Stomach (tissue), 9 donors: Measurements from ENCODE around the gene MYT1. TPM values are rescaled to one million over a fixed set of nuclear protein-coding genes. Genes with fewer than 3 reads are reported as not detected.

ENCODE experiments used
- DNase-seq, 2 donors: peaks; one replicate each; pipeline versions ENCODE4 v3.0.0 to v3.0.0-alpha.2; 2013 to 2019
- H3K27ac ChIP-seq, 5 donors: fragments of 200-600 bp in 4 of 5; sonication (generic) in 4 of 5; one replicate each; pipeline ENCODE4 v1.5.1; 2013 to 2019; ENCODE audit warnings: mild to moderate bottlenecking in 1 of 5, moderate library complexity in 1 of 5
- H3K27me3 ChIP-seq, 3 donors: fragments of 200-600 bp; sonication (generic); one replicate each; pipeline ENCODE4 v1.5.1; 2017 to 2019; ENCODE audit warnings: mixed run types in 1 of 3
- H3K36me3 ChIP-seq, 4 donors: fragments of 200-600 bp; sonication (generic); 1 replicate in 3 of 4; 2 replicates in 1 of 4; pipeline ENCODE4 v1.5.1; 2016 to 2019
- H3K4me1 ChIP-seq, 4 donors: fragments of 200-600 bp; sonication (generic); one replicate each; pipeline ENCODE4 v1.5.1; 2016 to 2019
- H3K4me3 ChIP-seq, 4 donors: fragments of 200-600 bp; sonication (generic) in 3 of 4; one replicate each; pipeline ENCODE4 v1.5.1; 2016 to 2019; ENCODE audit warnings: mild to moderate bottlenecking in 1 of 4
- H3K9me3 ChIP-seq, 4 donors: fragments of 200-600 bp; sonication (generic); one replicate each; pipeline ENCODE4 v1.5.1; 2016 to 2019
- EP300 ChIP-seq: sonication (generic); formaldehyde crosslinking; IDR thresholded peaks from one replicate; pipeline ENCODE4 v1.6.1; 2017; ENCODE audit warnings: antibody characterized with exemption
- POLR2A ChIP-seq, 4 donors: fragments of 450-650 bp; IDR thresholded peaks; one replicate each; pipeline ENCODE4 v1.6.1; 2016; ENCODE audit warnings: antibody characterized with exemption in 4 of 4, control low read depth in 2 of 4, mild to moderate bottlenecking in 1 of 4, moderate library complexity in 1 of 4
- POLR2AphosphoS5 ChIP-seq, 3 donors: sonication (generic); formaldehyde crosslinking; IDR thresholded peaks; one replicate each; pipeline ENCODE4 v1.6.1; 2016; ENCODE audit warnings: antibody characterized with exemption in 3 of 3
- WGBS, 5 donors: extraction: QIAGEN DNeasy Blood & Tissue Kit in 3 of 5; methylation state at CpG; one replicate each; pipeline versions ENCODE4 v1.1.5 to v1.1.7; 2013 to 2018; 5-methylcytosine and 5-hydroxymethylcytosine counted together
- intact Hi-C: fragments of 100-400 bp; cut with DNase I; formaldehyde crosslinking; loops from one replicate; pipeline ENCODE4 v1.15.1; 2023; ENCODE audit warnings: low total_unique reads
- polyA plus RNA-seq, 3 donors: library from polyadenylated mRNA; stranded (reverse); fragments of 200-250 nt; gene quantifications; one replicate each; pipeline ENCODE4 v1.2.3, GENCODE V29; 2013
- total RNA-seq, 5 donors: library from RNA; depleted of rRNA; stranded (reverse); fragments of >200 nt; gene quantifications; one replicate each; pipeline versions ENCODE4 v1.1.0 to v1.2.3, GENCODE V29; 2014 to 2016
- TF ChIP-seq, protein P1 (sequence below), 7 experiments: fragments of 450-650 bp in 4 of 7; fragments of 200-600 bp in 3 of 7; sonication (generic) in 3 of 7; IDR thresholded peaks; one replicate each; pipeline ENCODE4 v1.5.1; 2016 to 2019; ENCODE audit warnings: antibody characterized with exemption in 7 of 7, control low read depth in 2 of 7, mild to moderate bottlenecking in 1 of 7
- donor health status: healthy with polysubstance abuse.
- donor health status: Bipolar disorder and iron deficiency.
- donor health status: healthy.

The MYT1 gene
- total and polyA plus RNA-seq, 8 donors: 0.08 to 0.55 (median 0.25) TPM; not detected in 5

DNA sequence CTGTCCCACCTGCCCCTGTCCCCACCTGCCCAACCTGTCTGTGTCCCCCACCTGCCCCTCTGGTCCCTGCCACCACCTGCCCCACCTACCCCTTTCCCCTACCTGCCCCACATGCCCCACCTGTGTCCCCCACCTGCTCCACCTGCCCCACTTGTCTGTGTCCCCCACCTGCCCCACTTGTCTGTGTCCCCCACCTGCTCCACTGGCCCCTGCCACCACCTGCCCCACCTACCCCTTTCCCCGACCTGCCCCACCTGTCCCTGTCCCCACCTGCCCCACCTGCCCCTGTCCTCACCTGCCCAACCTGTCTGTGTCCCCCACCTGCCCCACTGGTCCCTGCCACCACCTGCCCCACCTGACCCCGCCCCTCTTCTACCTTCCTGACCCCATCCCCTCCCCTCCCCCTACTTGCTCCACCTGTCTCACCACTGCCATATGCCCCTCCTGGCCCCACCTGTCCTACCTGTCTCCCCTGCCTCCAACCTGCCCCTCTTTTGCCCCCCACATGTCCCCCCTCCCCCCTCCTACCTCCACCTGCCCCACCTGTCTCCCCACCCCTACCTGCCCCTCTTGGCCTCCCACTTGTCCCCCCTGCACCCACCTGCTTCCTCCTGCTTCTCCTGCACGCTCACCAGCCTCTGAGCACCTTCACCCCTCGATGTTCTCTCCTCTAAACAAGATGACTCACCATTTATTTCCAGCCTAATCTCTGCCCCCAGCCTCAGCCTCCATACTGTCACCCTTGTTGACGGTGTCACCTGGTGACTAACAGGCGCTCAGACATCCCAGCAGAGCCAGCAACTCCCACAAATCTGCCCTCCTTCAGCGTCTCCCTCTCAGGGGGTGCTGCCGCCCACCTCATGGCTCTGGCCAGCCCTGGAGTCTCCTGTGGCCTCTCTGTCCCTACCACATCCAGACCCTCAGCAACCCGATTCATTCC lies 5.6 kb upstream of the MYT1 start:
- no peak for TF ChIP-seq POLR2AphosphoS5 (IDR thresholded peaks at IDR 0.05)
- TF ChIP-seq EP300: no peak
- TF ChIP-seq, protein P1, sequence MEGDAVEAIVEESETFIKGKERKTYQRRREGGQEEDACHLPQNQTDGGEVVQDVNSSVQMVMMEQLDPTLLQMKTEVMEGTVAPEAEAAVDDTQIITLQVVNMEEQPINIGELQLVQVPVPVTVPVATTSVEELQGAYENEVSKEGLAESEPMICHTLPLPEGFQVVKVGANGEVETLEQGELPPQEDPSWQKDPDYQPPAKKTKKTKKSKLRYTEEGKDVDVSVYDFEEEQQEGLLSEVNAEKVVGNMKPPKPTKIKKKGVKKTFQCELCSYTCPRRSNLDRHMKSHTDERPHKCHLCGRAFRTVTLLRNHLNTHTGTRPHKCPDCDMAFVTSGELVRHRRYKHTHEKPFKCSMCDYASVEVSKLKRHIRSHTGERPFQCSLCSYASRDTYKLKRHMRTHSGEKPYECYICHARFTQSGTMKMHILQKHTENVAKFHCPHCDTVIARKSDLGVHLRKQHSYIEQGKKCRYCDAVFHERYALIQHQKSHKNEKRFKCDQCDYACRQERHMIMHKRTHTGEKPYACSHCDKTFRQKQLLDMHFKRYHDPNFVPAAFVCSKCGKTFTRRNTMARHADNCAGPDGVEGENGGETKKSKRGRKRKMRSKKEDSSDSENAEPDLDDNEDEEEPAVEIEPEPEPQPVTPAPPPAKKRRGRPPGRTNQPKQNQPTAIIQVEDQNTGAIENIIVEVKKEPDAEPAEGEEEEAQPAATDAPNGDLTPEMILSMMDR (IDR thresholded peaks at IDR 0.05): no peak
- no peak for TF ChIP-seq POLR2A (IDR thresholded peaks at IDR 0.05)
- no peak overlapping the region for H3K27ac ChIP-seq
- DNase-seq: no peak
- H3K36me3 ChIP-seq: no peaks in the 10 kb centered on the region
- H3K4me3 ChIP-seq: no peak overlapping the region
- intact Hi-C loops: no loop called here
- no peaks in the 10 kb centered on the region for H3K9me3 ChIP-seq
- H3K27me3 ChIP-seq: peaks cover 14 to 99% (median 43%) of the 10 kb centered on the region in 3 donors
- H3K4me1 ChIP-seq: no peaks in the 10 kb centered on the region
- WGBS, 5 donors: 42 to 66% (median 52%) methylated on average over 9 of the region's 9 CpGs

DNA sequence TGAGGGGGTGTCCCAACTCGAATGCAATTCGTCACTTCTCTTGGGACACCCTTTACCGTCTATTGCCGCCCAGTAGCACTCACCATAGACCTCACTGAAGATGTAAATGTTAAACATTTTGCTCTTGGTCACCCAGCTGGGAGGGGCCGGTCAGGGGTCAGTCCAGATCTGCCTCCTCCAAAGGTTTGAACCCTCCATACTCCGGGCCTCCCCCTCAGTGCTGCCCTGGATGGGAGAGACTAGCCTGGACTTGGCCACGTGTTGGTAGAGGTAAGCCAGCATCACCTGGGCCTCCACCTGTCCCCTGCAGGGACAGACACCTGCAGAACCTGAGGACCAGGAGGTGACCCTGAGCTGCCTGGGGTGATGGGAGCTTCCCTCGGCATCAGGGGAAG lies 5.0 kb upstream of the MYT1 start:
- Histone ChIP-seq H3K36me3 (no peaks in the 10 kb centered on the region), H3K27ac (no peak overlapping the region), H3K4me3 (no peak overlapping the region), H3K4me1 (no peaks in the 10 kb centered on the region), H3K9me3 (no peaks in the 10 kb centered on the region), H3K27me3 (peaks cover 14 to 100% (median 49%) of the 10 kb centered on the region in 3 donors)
- intact Hi-C loops: no loop called here
- no peak for DNase-seq
- TF ChIP-seq POLR2A (IDR thresholded peaks at IDR 0.05) (no peak), POLR2AphosphoS5 (IDR thresholded peaks at IDR 0.05) (no peak)
- WGBS, 5 donors: 80 to 84% (median 81%) methylated on average over 7 to 8 of the region's 8 CpGs

DNA sequence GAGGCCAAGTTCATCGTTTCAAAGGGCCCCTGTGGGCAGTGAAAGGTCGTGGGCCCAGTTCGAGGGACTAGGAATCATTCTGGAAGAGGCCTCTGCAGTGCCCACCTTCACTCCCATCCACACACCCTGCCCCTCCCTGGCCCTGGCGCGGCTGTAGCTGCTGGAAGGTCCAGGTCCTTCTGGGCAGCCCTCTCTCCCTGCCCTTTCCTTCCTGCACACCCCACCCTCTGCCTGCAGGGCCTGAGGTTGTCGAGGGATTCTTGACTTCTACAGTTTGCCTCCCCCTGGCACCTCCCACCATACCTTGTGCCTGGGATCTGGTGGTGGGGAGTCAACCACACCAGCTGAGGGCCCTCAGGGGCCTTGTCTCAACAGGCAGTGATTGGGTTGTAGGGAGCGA lies 4.5 kb upstream of the MYT1 start:
- TF ChIP-seq EP300: no peak
- TF ChIP-seq, protein P1 (IDR thresholded peaks at IDR 0.05): no peak
- TF ChIP-seq POLR2AphosphoS5 (IDR thresholded peaks at IDR 0.05): no peak
- no peak for TF ChIP-seq POLR2A (IDR thresholded peaks at IDR 0.05)
- Histone ChIP-seq H3K27ac (no peak overlapping the region), H3K27me3 (peaks cover 14 to 100% (median 53%) of the 10 kb centered on the region in 3 donors), H3K4me1 (no peaks in the 10 kb centered on the region), H3K4me3 (no peak overlapping the region), H3K36me3 (no peaks in the 10 kb centered on the region), H3K9me3 (no peaks in the 10 kb centered on the region)
- DNase-seq: no peak
- intact Hi-C loops: no loop called here
- WGBS, 5 donors: 45 to 67% (median 57%) methylated on average over 6 to 7 of the region's 7 CpGs

DNA sequence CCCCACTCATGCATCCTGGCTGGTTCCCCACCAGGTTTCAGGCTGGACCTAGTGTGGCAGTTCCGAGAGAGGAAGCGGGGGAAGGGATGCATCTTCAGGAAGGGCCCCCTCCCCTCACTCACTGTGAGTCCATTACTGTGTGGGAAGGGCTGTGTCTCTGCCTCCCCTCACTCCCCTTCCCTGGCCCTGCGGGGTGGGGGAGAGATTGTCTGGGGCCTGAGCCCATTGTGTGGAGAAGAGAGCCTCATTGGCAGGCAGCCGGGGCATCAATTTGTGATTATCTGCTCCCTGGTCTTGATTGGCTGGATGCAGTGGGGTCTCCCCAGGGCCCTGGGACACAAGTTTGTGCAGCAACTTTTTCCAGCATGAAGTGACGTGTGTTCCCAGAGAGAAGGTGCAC lies 4.1 kb upstream of the MYT1 start:
- no peaks in the 10 kb centered on the region for H3K9me3 ChIP-seq
- intact Hi-C loops: no loop called here
- DNase-seq: no peak
- H3K27me3 ChIP-seq: peaks cover 14 to 100% (median 56%) of the 10 kb centered on the region in 3 donors
- H3K27ac ChIP-seq: no peak overlapping the region
- no peaks in the 10 kb centered on the region for H3K4me1 ChIP-seq
- WGBS, 5 donors: 32 to 44% (median 38%) methylated on average over 4 to 5 of the region's 5 CpGs
- no peak overlapping the region for H3K4me3 ChIP-seq
- no peak for TF ChIP-seq POLR2AphosphoS5 (IDR thresholded peaks at IDR 0.05)
- TF ChIP-seq POLR2A (IDR thresholded peaks at IDR 0.05): no peak
- no peak for TF ChIP-seq EP300
- TF ChIP-seq, protein P1 (IDR thresholded peaks at IDR 0.05): no peak
- H3K36me3 ChIP-seq: no peaks in the 10 kb centered on the region
